HCT116 (cell line): ENCODE measurements around the gene MOB3B. TPM values are rescaled to one million over a fixed set of nuclear protein-coding genes. Genes with fewer than 3 reads are reported as not detected.

ENCODE experiments used
- ATAC-seq: fragments of 200-7000 bp; cut with Tn5 transposase; 2 replicates; pipeline ENCODE4 v1.9.1; 2020; ENCODE audit warnings: mild to moderate bottlenecking, moderate library complexity
- BruUV-seq: library from RNA; stranded (reverse); fragments of 400-500 nt; replicated peaks from 2 replicates; lab custom pipeline; 2021; lab: Mats Ljungman, UMichigan
- CTCF ChIA-PET: fragments of 300-600 bp; sonication (Branson Sonifier 250); formaldehyde crosslinking; loops from one replicate; lab custom pipeline; 2021; ENCODE audit warnings: antibody characterized with exemption; lab: Charles Lee
- POLR2A ChIA-PET: fragments of 300-600, 350-600 bp; sonication (Branson Sonifier 250); formaldehyde crosslinking; loops from one replicate; lab custom pipeline; 2021; ENCODE audit warnings: antibody characterized with exemption; lab: Charles Lee
- RAD21 ChIA-PET, 2 experiments: fragments of 300-600 bp; sonication (Branson Sonifier 250); formaldehyde crosslinking; loops; one replicate each; lab custom pipeline; 2023; ENCODE audit warnings: low total read pairs in 2 of 2; ENCODE audit not compliant: uncharacterized antibody in 2 of 2, unreplicated experiment in 2 of 2, low non-redundant PET in 1 of 2; lab: Charles Lee
- DNase-seq: peaks from one replicate; pipeline ENCODE4 v3.0.0-alpha.2; 2010; ENCODE audit warnings: low read depth, low spot score
- H2AFZ ChIP-seq: fragments of 200-600 bp; shearing (Covaris generic), sonication (generic); 2 replicates; pipeline ENCODE4 v1.6.1; 2017; ENCODE audit warnings: low read depth, mixed run types, mixed read lengths, antibody characterized with exemption, low read length; ENCODE audit not compliant: poor library complexity, severe bottlenecking
- H3K27ac ChIP-seq: 2 replicates; pipeline ENCODE4 v1.5.1; 2012; ENCODE audit warnings: low read depth, low read length
- H3K27me3 ChIP-seq: fragments of 200-600 bp; sonication (generic); 2 replicates; pipeline ENCODE4 v1.6.1; 2016; ENCODE audit warnings: mixed run types, low read length, mixed read lengths; ENCODE audit not compliant: insufficient read depth
- H3K36me3 ChIP-seq, 2 experiments: fragments of 200-500 bp in 1 of 2; fragments of 200-600 bp in 1 of 2; sonication (Bioruptor generic) in 1 of 2; sonication (generic) in 1 of 2; 2 replicates each; pipeline versions ENCODE4 v1.5.1 to v1.6.1; 2014 to 2016; ENCODE audit warnings: low read length in 2 of 2, inconsistent platforms in 1 of 2, mixed read lengths in 1 of 2, mixed run types in 1 of 2; ENCODE audit not compliant: insufficient read depth in 2 of 2, control insufficient read depth in 1 of 2
- H3K4me1 ChIP-seq, 2 experiments: fragments of 200-600 bp in 1 of 2; sonication (generic) in 1 of 2; 2 replicates each; pipeline versions ENCODE4 v1.5.1 to v1.6.1; 2012 to 2017; ENCODE audit warnings: low read length in 2 of 2, inconsistent platforms in 1 of 2, mild to moderate bottlenecking in 1 of 2, mixed read lengths in 1 of 2, mixed run types in 1 of 2, moderate library complexity in 1 of 2; ENCODE audit not compliant: insufficient read depth in 2 of 2, control insufficient read depth in 1 of 2
- H3K4me2 ChIP-seq: fragments of 200-600 bp; sonication (generic); 2 replicates; pipeline ENCODE4 v1.6.1; 2017; ENCODE audit warnings: mixed run types, low read length, mixed read lengths
- H3K4me3 ChIP-seq, 2 experiments: fragments of 200-600 bp in 1 of 2; sonication (generic) in 1 of 2; replicated peaks in 1 of 2; 2 replicates each; pipeline ENCODE4 v1.5.1; 2011 to 2016; ENCODE audit warnings: low read length in 2 of 2, control low read depth in 1 of 2, low read depth in 1 of 2, mild to moderate bottlenecking in 1 of 2, mixed read lengths in 1 of 2, mixed run types in 1 of 2
- H3K79me2 ChIP-seq: fragments of 200-600 bp; sonication (generic); 2 replicates; pipeline ENCODE4 v1.6.1; 2017; ENCODE audit warnings: mild to moderate bottlenecking, mixed run types, low read length, moderate library complexity, mixed read lengths; ENCODE audit not compliant: insufficient read depth
- H3K9ac ChIP-seq: fragments of 200-600 bp; sonication (generic); 2 replicates; pipeline ENCODE4 v1.6.1; 2016; ENCODE audit warnings: low read length, mixed read lengths
- H3K9me2 ChIP-seq: fragments of 200-600 bp; sonication (generic), shearing (Covaris generic); 2 replicates; pipeline ENCODE4 v1.6.1; 2017; ENCODE audit warnings: mixed run types, mild to moderate bottlenecking, moderate library complexity; ENCODE audit not compliant: insufficient read depth
- H3K9me3 ChIP-seq, 2 experiments: fragments of 200-500 bp in 1 of 2; fragments of 200-600 bp in 1 of 2; sonication (Bioruptor generic) in 1 of 2; sonication (generic) in 1 of 2; 2 replicates each; pipeline ENCODE4 v1.6.1; 2014 to 2017; ENCODE audit warnings: low read length in 2 of 2, mixed read lengths in 2 of 2, inconsistent platforms in 1 of 2, low read depth in 1 of 2, mild to moderate bottlenecking in 1 of 2, mixed run types in 1 of 2, moderate library complexity in 1 of 2; ENCODE audit not compliant: control insufficient read depth in 1 of 2, insufficient read depth in 1 of 2
- H4K20me1 ChIP-seq: fragments of 200-600 bp; sonication (generic), shearing (Covaris generic); 2 replicates; pipeline ENCODE4 v1.6.1; 2017; ENCODE audit warnings: mixed run types, mild to moderate bottlenecking, moderate library complexity; ENCODE audit not compliant: insufficient read depth
- CTCF ChIP-seq, 3 experiments: fragments of 200-600 bp in 1 of 3; sonication (generic) in 1 of 3; IDR thresholded peaks in 2 of 3; conservative IDR thresholded peaks in 1 of 3; 2 replicates each; pipeline ENCODE4 v1.5.1; 2012 to 2017; ENCODE audit warnings: low read depth in 2 of 3, low read length in 2 of 3, antibody characterized with exemption in 1 of 3, borderline replicate concordance in 1 of 3, control low read depth in 1 of 3, mild to moderate bottlenecking in 1 of 3, mixed read lengths in 1 of 3, mixed run types in 1 of 3, moderate library complexity in 1 of 3; ENCODE audit not compliant: insufficient read depth in 1 of 3
- EZH2phosphoT487 ChIP-seq: fragments of 200-600 bp; IDR thresholded peaks from 2 replicates; pipeline ENCODE4 v1.6.1; 2018; ENCODE audit warnings: antibody characterized with exemption, borderline replicate concordance
- FOSL1 ChIP-seq: IDR thresholded peaks from 2 replicates; pipeline ENCODE4 v1.6.1; 2012; ENCODE audit warnings: low read depth
- MAX ChIP-seq: IDR thresholded peaks from 2 replicates; pipeline ENCODE4 v1.6.1; 2012
- RAD21 ChIP-seq: IDR thresholded peaks from 2 replicates; pipeline ENCODE4 v1.6.1; 2012; ENCODE audit warnings: low read depth, mild to moderate bottlenecking
- SIN3A ChIP-seq: IDR thresholded peaks from 2 replicates; pipeline ENCODE4 v1.6.1; 2012; ENCODE audit warnings: low read depth
- YY1 ChIP-seq: IDR thresholded peaks from 2 replicates; pipeline ENCODE4 v1.6.1; 2011; ENCODE audit warnings: low read length, low read depth, moderate library complexity, mild to moderate bottlenecking; ENCODE audit not compliant: insufficient replicate concordance; ENCODE audit errors: extremely low read depth
- ZNF274 ChIP-seq: fragments of 200-500 bp; sonication (Bioruptor generic); IDR thresholded peaks from 2 replicates; pipeline ENCODE4 v1.6.1; 2014; ENCODE audit warnings: mild to moderate bottlenecking, low read depth, low read length, inconsistent platforms
- intact Hi-C: fragments of 100-400 bp; cut with micrococcal nuclease; formaldehyde crosslinking; loops from 2 replicates; pipeline ENCODE4 v1.10.0; 2022
- total RNA-seq: library from RNA; stranded (reverse); gene quantifications from one replicate; pipeline ENCODE4 v1.2.1, GENCODE V29; 2021; ENCODE audit not compliant: unreplicated experiment

MOB3B gene
- total RNA-seq, 1 experiment from 2014 or later: 1.2 TPM

DNA sequence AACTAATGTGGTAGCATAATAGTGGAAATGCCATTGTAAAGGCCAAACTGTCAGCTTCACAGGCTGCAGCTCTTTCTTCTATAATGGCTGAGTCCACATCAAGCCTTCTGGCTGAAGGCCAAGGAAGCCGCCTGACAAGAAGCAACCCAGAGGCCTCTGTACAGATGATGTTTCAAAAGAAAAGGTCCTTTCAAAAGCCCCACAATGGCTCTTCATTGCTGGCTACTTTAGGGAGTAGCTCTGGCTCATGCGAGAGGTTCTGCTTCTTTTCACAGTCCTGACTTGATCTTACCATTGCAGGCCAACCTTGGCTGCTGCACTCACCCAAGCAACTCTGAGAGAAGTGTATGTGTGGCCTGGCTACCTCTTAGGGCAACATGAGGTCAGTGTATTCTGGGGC, 178.2 kb downstream of the MOB3B start (continued):
- TF ChIP-seq EZH2phosphoT487: no peak
- TF ChIP-seq YY1: no peak
- no peak for TF ChIP-seq MAX
- no peak for TF ChIP-seq RAD21

- no peak overlapping the region for H3K4me3 ChIP-seq
- ChIA-PET RAD21 (no interaction called here), POLR2A (no interaction called here), CTCF (no interaction called here)
- no TSS peak for BruUV-seq
- H2AFZ ChIP-seq: no peak overlapping the region
- H3K9ac ChIP-seq: no peak overlapping the region
- ATAC-seq (no peak), DNase-seq (no peak)
- no peaks in the 10 kb centered on the region for H3K36me3 ChIP-seq
- no peaks in the 10 kb centered on the region for H4K20me1 ChIP-seq
- intact Hi-C loops: no loop called here
- no peaks in the 10 kb centered on the region for H3K9me3 ChIP-seq
- no peak overlapping the region for H3K4me2 ChIP-seq
- H3K27ac ChIP-seq: no peak overlapping the region
- H3K79me2 ChIP-seq: no peaks in the 10 kb centered on the region
- TF ChIP-seq ZNF274 (no peak), SIN3A (no peak), FOSL1 (no peak), CTCF (IDR thresholded peaks at IDR 0.05 in 2 of 3, conservative IDR thresholded peaks at IDR 0.05 in 1 of 3; ENCODE audit: borderline replicate concordance in 1 of 3, insufficient read depth in 1 of 3, low read depth in 2 of 3, low read length in 2 of 3) (no peak)
- H3K4me1 ChIP-seq: no peaks in the 10 kb centered on the region
- no peaks in the 10 kb centered on the region for H3K9me2 ChIP-seq
- no peaks in the 10 kb centered on the region for H3K27me3 ChIP-seq
Measured at GRCh38 chr9:27350382-27350976, 179.1 kb downstream of the MOB3B start.
